Ishikawa (cell line): Measurements from ENCODE around the gene SIMC1.

ENCODE experiments used
- CREB1 ChIP-seq: IDR thresholded peaks from 2 replicates; pipeline ENCODE4 v1.6.1; 2012; ENCODE audit warnings: low read depth
- EP300 ChIP-seq: IDR thresholded peaks from 2 replicates; pipeline ENCODE4 v1.6.1; 2012; ENCODE audit warnings: borderline replicate concordance
- MAX ChIP-seq: IDR thresholded peaks from 2 replicates; pipeline ENCODE4 v1.6.1; 2012
- REST ChIP-seq: IDR thresholded peaks from 2 replicates; pipeline ENCODE4 v1.6.1; 2012; ENCODE audit warnings: low read depth, mild to moderate bottlenecking

GRCh38 chr5:176384366-176384930, 146.2 kb downstream of the SIMC1 start:
- no peak for TF ChIP-seq EP300
- no peak for TF ChIP-seq MAX
- no peak for TF ChIP-seq REST
- no peak for TF ChIP-seq CREB1
